KMS-11 (cell line): ENCODE measurements around the gene ADCY5.

Source experiments
- H2AFZ ChIP-seq: fragments of 200-600 bp; sonication (generic); 2 replicates; pipeline ENCODE4 v1.6.1; 2016; ENCODE audit warnings: antibody characterized with exemption, mixed run types, low read depth
- H3K27ac ChIP-seq: fragments of 200-600 bp; sonication (generic); 2 replicates; pipeline ENCODE4 v1.6.1; 2016; ENCODE audit warnings: mild to moderate bottlenecking, mixed run types
- H3K27me3 ChIP-seq: fragments of 200-600 bp; sonication (generic); 2 replicates; pipeline ENCODE4 v1.6.1; 2017; ENCODE audit warnings: mild to moderate bottlenecking, low read depth, mixed run types, moderate library complexity; ENCODE audit not compliant: insufficient read depth
- H3K36me3 ChIP-seq: fragments of 200-600 bp; sonication (generic); 2 replicates; pipeline ENCODE4 v1.6.1; 2017; ENCODE audit warnings: mild to moderate bottlenecking, mixed run types; ENCODE audit not compliant: insufficient read depth
- H3K4me1 ChIP-seq: fragments of 200-600 bp; sonication (generic); 2 replicates; pipeline ENCODE4 v1.6.1; 2016; ENCODE audit warnings: mild to moderate bottlenecking, low read depth, mixed run types; ENCODE audit not compliant: poor library complexity, severe bottlenecking
- H3K4me2 ChIP-seq: fragments of 200-600 bp; sonication (generic); 2 replicates; pipeline ENCODE4 v1.7.0; 2016; ENCODE audit warnings: mild to moderate bottlenecking, mixed run types
- H3K4me3 ChIP-seq: fragments of 200-600 bp; sonication (generic); IDR thresholded peaks from 2 replicates; pipeline ENCODE4 v1.6.1; 2017; ENCODE audit warnings: low read depth, low read length, mixed read lengths; ENCODE audit not compliant: insufficient read depth
- H3K79me2 ChIP-seq: fragments of 200-600 bp; sonication (generic); 2 replicates; pipeline ENCODE4 v1.6.1; 2016; ENCODE audit warnings: low read depth, mixed run types; ENCODE audit not compliant: insufficient read depth
- H3K9ac ChIP-seq: fragments of 200-600 bp; sonication (generic); 2 replicates; pipeline ENCODE4 v1.6.1; 2016; ENCODE audit warnings: mild to moderate bottlenecking, mixed run types
- H4K20me1 ChIP-seq: fragments of 200-600 bp; sonication (generic); 2 replicates; pipeline ENCODE4 v1.6.1; 2016; ENCODE audit warnings: mild to moderate bottlenecking, mixed run types; ENCODE audit not compliant: insufficient read depth
- CTCF ChIP-seq: fragments of 200-600 bp; sonication (generic); conservative IDR thresholded peaks from 2 replicates; pipeline ENCODE4 v1.6.1; 2017; ENCODE audit warnings: low read depth, mild to moderate bottlenecking, antibody characterized with exemption, low read length, moderate library complexity, mixed read lengths

ADCY5 gene

DNA sequence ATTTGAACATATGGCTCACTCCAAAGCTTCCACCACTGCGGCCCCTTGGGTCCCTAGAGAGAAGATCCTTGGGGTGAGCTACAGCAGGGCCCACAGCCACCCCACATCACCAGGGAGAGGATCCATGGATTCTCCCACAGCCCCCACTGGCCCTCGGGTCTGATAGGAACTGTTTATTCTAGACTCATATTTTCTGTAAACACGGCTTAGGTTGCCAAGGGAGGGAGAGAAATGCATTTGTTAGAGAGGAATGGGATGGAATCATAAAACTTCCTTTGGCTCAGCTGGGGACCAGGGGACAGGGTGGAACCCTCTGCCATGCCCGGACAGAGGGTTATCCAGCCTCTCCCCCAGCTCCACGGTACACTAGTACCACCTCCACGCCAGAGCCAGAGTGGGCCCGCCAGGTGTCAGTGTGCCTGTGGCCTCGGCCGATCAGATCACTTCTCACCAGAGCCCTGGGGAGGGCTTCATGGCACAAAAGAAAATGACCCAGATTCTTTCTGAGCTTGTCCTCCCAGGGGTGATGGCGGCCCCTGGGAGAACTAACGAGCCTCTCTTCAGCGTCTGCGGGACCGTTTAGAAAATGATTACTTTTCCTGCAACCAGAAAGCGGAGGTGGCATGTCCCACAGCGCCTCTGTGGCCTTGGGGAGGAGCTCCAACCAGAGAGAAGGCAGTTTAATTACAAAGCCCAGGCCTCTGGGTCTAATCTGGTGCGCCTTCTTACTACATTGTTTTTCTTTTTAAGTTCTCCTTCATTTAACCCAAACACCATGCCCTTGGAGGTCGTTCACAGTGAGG is 33.7 kb downstream of the ADCY5 start:
- Histone ChIP-seq H3K79me2 (no peaks in the 10 kb centered on the region), H3K4me2 (no peak overlapping the region)

DNA sequence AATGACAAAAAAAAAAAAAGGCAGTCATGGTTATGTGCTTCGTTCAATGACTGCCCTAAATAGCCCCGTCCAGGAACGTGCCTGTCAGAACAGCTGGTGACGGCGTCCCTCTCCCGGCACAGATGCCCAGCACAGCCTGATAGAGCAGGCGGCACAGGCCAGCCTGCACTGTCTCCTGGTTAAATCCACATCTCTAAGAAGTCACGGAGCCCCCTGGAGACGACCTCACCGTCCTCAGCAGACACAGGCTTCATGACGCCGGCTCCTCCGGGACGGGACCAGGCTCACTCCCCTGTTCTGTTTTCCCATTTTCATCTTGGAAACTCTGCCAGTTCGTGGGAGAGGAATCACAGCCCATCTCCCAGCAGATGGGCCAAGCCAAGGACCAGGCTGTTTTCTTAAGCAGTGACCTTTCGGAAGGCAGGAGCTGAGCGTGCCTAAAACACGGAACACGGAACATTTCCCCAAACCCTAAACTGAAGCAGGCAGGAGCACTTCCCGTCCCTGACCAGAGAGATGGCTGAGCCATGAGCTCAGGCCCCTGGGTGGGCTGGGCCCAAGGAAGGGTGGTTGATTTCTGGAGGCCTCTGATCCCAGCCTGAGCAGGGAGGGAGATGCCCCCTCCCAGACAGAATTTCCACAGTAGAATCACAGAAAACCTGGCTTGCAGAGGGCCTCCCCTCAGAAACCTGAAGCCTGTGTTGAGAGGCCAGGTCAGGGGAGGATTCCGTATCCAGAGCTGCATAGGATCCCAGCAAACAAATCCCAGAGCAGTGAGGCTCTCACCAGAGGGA is 35.9 kb downstream of the ADCY5 start:
- Histone ChIP-seq H3K9ac (no peak overlapping the region), H3K4me2 (no peak overlapping the region), H4K20me1 (no peaks in the 10 kb centered on the region), H3K79me2 (no peaks in the 10 kb centered on the region), H3K27me3 (no peaks in the 10 kb centered on the region), H3K36me3 (no peaks in the 10 kb centered on the region), H3K4me3 (no peak overlapping the region), H3K4me1 (no peaks in the 10 kb centered on the region), H3K27ac (no peak overlapping the region), H2AFZ (no peak overlapping the region)
- no peak for TF ChIP-seq CTCF

More for the DNA sequence above, 33.7 kb downstream of the ADCY5 start:
- Histone ChIP-seq H3K9ac (no peak overlapping the region), H3K36me3 (no peaks in the 10 kb centered on the region), H3K4me3 (no peak overlapping the region), H3K27me3 (no peaks in the 10 kb centered on the region), H3K27ac (no peak overlapping the region), H2AFZ (no peak overlapping the region), H4K20me1 (no peaks in the 10 kb centered on the region), H3K4me1 (no peaks in the 10 kb centered on the region)
- TF ChIP-seq CTCF, result no peak

- no peak overlapping the region for H2AFZ ChIP-seq
- no peaks in the 10 kb centered on the region for H3K4me1 ChIP-seq
- no peak overlapping the region for H3K9ac ChIP-seq
- H3K27ac ChIP-seq, result no peak overlapping the region
- no peaks in the 10 kb centered on the region for H3K27me3 ChIP-seq
- no peaks in the 10 kb centered on the region for H4K20me1 ChIP-seq
- no peak overlapping the region for H3K4me2 ChIP-seq
- H3K79me2 ChIP-seq, result no peaks in the 10 kb centered on the region
- H3K4me3 ChIP-seq, result no peak overlapping the region
- no peaks in the 10 kb centered on the region for H3K36me3 ChIP-seq
- no peak for TF ChIP-seq CTCF
Measured at GRCh38 chr3:123412076-123412475, 36.8 kb downstream of the ADCY5 start.

DNA sequence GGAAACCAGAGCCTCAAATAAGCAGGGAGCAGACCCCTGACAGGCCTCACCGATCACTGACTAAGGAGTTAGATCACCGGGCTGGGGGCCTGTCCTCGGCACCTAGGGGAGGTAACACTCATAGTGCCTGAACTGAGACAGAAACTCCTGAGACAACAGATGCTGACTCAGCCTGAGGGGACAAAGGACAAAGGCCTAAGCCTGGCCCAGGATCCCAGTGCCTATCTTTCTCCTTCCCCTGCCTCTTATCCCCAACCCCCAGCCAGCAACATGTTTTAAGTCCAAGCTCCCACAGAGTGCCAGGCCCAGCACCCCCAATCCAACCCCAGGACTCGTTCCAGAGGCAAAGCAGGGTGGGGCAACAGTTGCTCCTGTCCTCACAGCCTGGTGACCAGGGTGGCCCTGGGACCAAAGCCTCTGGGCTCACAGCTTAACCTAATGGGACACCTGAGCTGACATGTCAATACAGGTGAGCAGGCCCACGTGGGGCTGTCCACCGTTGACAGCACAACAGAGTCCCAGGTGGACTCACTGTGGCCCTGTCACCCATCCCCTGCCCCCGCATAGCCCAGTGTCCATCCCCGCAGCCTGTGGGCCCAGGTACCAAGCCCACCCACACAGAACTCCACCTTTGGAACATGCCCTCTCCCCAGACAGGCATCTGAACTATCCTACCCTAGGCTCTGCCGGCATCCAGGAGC is 37.4 kb downstream of the ADCY5 start:
- TF ChIP-seq CTCF, result no peak
- Histone ChIP-seq H3K4me3 (no peak overlapping the region), H3K4me1 (no peaks in the 10 kb centered on the region), H3K27ac (no peak overlapping the region), H2AFZ (no peak overlapping the region), H3K36me3 (no peaks in the 10 kb centered on the region), H3K79me2 (no peaks in the 10 kb centered on the region), H3K27me3 (no peaks in the 10 kb centered on the region), H3K9ac (no peak overlapping the region), H4K20me1 (no peaks in the 10 kb centered on the region), H3K4me2 (no peak overlapping the region)
